ENCODE results near the gene RAPH1.
A peak's percentile ranks its signal among the peaks of the same experiment; 100 is the strongest.

The RAPH1 gene

DNA sequence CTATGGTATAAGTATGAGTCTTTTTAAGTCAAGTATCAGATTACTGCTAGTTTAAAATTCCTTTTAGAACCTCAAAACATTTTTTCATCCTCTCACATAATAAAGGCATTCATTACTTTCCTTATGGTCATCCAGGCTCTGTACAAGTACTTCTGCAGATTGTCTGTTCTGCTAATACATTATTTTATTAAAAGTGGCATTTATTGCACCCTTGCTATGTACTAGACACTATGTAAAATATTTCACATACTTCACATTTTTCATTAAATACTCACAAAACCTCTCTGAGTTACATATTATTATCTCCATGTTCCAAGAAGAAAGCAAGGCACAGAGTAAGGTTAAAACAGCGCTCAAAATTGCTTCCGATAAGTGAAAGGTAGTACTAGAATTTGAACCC lies 84.1 kb downstream of the RAPH1 start:
- TF ChIP-seq, protein P1, sequence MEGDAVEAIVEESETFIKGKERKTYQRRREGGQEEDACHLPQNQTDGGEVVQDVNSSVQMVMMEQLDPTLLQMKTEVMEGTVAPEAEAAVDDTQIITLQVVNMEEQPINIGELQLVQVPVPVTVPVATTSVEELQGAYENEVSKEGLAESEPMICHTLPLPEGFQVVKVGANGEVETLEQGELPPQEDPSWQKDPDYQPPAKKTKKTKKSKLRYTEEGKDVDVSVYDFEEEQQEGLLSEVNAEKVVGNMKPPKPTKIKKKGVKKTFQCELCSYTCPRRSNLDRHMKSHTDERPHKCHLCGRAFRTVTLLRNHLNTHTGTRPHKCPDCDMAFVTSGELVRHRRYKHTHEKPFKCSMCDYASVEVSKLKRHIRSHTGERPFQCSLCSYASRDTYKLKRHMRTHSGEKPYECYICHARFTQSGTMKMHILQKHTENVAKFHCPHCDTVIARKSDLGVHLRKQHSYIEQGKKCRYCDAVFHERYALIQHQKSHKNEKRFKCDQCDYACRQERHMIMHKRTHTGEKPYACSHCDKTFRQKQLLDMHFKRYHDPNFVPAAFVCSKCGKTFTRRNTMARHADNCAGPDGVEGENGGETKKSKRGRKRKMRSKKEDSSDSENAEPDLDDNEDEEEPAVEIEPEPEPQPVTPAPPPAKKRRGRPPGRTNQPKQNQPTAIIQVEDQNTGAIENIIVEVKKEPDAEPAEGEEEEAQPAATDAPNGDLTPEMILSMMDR (IDR thresholded peaks at IDR 0.05), result no peak
- H3K27ac ChIP-seq, result no peak overlapping the region
- H3K4me3 ChIP-seq, result no peak overlapping the region
- no peak for DNase-seq (ENCODE audit: low spot score)

DNA sequence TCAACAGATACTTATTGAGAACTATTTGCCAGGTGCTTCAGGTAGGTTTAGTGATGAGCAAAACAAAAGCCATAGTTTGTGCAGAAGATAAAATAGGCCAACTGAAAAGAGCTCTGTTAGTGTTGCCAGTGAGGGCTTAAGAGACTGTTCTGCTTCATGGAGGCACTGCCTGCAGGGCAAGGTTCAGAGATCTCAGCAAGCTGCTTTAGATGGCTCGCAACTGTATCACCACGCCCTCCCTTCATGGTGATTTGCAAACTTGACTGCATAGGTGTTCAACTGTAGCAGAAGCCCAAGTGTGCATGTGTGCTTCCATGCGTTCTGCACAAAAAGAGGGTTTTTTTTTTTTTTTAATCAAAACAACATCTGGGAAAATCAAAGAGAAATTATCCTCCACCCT lies 84.5 kb downstream of the RAPH1 start:
- no peak overlapping the region for H3K4me3 ChIP-seq
- no peak overlapping the region for H3K27ac ChIP-seq
- no peak for DNase-seq (ENCODE audit: low spot score)
- TF ChIP-seq, protein P1 (IDR thresholded peaks at IDR 0.05), result no peak

DNA sequence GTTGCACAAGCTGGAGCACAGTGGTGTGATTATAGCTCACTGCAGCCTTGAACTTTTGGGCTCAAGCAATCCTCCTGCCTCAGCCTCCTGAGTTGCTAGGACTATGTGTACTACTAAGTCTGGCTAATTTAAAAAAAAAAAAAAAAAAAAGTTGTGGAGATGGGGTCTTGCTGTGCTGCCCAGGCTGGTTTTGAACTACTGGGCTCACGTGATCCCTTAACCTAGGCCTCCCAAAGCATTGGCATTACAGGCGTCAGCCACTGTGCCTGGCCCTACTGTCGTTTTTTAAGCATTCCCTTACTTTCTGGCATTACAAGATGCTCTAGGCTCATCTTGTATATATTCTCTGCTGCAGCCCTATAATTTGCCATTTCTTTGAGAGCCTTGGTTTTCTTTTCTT lies 88.3 kb downstream of the RAPH1 start:
- DNase-seq (ENCODE audit: low spot score), result no peak
- Histone ChIP-seq H3K27ac (no peak overlapping the region), H3K4me3 (no peak overlapping the region)
- TF ChIP-seq, protein P1 (IDR thresholded peaks at IDR 0.05), result no peak

DNA sequence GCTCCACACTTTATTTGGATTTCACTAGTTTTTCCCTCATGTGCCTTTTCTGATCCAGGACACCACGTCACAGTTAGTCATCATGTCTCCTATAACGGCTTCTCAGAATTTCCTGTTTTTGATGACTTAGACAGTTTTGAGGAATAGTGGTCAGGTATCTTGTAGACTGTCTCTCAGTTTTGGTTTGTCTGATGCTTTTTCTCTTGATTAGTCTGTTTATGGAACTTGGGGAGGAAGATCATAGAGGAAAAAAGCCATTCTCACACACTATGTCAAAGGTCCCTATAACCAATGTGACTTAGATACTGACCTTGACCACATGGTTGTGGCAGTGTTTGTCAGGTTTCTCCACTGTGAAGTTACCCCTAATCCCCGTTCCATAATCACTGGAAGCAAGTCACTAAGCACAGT lies 89.0 kb downstream of the RAPH1 start:
- no peak overlapping the region for H3K4me3 ChIP-seq
- no peak for DNase-seq (ENCODE audit: low spot score)
- TF ChIP-seq, protein P1 (IDR thresholded peaks at IDR 0.05), result no peak
- H3K27ac ChIP-seq, result peak overlapping the region in 1 of 2 donors; percentile 10

DNA sequence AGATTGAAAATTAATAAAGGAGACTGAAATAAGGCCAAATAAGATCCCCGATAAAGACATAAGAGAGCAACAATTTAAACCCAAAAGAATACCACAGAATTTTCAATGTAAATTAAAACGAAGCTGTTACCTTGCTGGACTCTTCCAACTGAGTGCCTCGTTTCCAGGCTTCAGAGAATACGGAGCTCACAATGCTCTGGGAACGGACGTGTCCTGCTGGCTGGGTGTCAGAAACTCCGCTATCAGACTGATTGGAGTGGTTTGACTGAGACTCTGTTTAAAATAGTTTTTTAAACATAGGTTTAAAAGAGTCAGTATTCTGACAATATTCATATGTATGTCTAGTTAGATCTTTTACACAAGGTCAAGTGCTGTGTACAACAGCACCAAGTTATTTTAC lies 90.4 kb downstream of the RAPH1 start:
- TF ChIP-seq, protein P1 (IDR thresholded peaks at IDR 0.05), result no peak
- no peak overlapping the region for H3K4me3 ChIP-seq
- DNase-seq (ENCODE audit: low spot score), result no peak

DNA sequence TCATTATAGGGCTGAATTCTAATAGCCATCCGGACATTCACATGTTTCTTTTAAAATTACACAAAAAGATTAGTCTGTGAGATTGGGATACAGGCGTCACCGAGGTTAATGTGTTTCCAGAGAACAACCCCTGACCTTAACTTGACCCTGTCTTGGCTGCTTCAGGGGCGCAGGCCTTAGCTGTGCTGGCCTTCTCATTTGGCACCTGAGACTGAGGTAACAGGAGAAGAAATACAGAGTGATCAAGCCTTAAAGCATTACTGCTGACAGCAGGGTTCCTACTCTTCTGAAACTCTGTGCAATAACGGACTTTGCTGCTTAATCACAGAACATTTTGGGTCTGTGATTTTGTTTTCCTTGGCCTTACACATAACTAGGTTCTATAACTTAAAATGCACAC lies 92.6 kb downstream of the RAPH1 start:
- TF ChIP-seq, protein P1 (IDR thresholded peaks at IDR 0.05), result no peak
- DNase-seq (ENCODE audit: low spot score), result no peak
- Histone ChIP-seq H3K27ac (no peak overlapping the region), H3K4me3 (no peak overlapping the region)

More for the DNA sequence above, 90.4 kb downstream of the RAPH1 start:
- no peak overlapping the region for H3K27ac ChIP-seq

DNA sequence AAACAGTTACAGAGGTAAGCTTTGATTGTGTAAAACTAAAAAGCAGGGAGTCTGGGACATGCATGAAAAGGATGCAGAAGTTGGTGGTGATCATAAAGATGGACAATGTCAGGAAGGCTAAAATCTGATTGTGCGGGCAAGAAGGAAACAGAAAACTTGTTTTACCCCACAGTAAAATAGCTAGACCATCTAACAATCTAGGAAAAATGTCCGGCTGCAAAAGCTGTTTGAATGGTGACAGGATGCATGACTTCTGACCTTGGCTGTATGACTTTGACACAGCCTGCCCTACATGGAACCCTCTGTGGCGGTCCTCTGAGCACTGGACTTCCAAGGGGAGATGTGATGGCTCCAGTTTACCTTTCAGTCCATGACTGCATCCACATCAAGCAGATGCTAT lies 93.6 kb downstream of the RAPH1 start:
- no peak overlapping the region for H3K27ac ChIP-seq
- no peak for DNase-seq (ENCODE audit: low spot score)
- TF ChIP-seq, protein P1 (IDR thresholded peaks at IDR 0.05), result no peak
- H3K4me3 ChIP-seq, result no peak overlapping the region

Measured in coronary artery (tissue), 2 donors.